Measurements from ENCODE around the gene TMEM190.
"Not testable (repeated sequence)": the region's sequence is repeated elsewhere in the genome, so short reads cannot be mapped to it uniquely, and the experiment has no call there.

TMEM190 gene

DNA sequence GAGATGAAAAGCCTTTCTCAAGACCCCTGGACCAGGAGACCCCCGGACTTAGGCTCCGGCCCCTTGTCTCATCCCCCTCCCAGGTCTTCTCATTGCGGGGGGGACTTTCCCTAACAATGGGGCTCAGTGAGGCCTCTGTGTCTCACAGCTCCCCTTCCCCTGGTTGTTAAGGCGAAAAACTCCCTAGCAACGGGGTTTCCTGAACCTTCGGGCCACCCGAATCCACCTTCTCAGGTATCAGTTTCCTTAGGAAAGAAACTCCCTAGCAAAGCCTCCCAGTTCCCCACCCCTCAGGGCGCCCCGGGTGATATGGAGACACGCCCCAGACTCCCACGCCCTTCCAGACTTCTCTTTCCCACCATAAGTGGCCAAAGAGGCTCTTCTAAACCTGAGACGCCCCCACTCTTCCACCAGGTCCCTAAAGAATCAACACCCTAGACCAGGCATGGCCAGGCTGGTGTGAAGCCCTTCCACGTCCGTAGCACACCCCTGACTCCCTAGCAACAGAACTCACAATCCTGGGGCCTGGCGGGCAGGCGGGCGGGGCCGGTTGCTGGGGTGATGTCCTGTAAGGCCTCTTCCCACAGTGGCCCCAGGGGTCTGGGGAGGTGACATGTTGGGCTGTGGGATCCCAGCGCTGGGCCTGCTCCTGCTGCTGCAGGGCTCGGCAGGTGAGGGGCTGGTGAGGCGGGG is at the start of gene TMEM190:
Gene TMEM190 (plus strand): TSS at position 586 of the 693 bp plus-strand sequence. CDS start 28 bp downstream, at position 614.
- DNase-seq, result no peak

DNA sequence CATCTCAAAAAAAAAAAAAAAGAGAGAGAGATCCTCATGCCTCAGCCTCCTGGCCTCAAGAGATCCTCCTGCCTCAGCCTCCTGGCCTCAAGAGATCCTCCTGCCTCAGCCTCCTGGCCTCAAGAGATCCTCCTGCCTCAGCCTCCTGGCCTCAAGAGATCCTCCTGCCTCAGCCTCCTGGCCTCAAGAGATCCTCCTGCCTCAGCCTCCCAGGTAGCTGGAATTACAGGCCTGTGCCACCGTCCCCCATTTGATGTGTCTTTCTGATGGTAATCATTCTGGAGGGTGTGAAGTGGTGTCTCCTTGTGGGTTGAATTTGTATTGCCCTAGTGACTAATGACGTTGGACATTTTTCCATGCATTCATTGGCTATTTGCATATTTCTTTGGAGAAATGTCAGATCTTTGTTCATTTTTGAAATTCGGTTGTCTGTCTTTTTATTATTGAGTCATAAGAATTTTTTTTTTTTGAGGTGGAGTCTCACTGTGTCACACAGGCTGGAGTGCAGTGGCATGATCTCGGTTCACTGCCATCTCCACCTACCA is 47.8 kb upstream of the TMEM190 start:
- not testable (repeated sequence) for DNase-seq

DNA sequence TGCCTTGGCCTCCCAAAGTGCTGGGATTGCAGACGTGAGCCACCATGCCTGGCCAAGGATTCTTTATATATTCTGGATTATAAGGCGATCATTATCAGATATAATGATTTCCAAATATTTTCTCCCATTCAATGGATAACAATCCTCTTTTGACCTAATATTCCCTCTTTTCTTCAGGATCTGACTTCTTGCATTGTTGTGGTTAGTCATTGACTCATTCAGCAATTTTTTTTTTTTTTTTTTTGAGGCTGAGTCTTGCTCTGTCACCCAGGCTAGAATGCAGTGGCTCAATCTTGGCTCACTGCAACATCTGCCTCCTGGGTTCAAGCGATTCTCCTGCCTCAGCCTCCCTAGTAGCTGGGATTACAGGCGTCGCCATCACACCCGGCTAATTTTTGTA is 46.8 kb upstream of the TMEM190 start:
- not testable (repeated sequence) for DNase-seq

DNA sequence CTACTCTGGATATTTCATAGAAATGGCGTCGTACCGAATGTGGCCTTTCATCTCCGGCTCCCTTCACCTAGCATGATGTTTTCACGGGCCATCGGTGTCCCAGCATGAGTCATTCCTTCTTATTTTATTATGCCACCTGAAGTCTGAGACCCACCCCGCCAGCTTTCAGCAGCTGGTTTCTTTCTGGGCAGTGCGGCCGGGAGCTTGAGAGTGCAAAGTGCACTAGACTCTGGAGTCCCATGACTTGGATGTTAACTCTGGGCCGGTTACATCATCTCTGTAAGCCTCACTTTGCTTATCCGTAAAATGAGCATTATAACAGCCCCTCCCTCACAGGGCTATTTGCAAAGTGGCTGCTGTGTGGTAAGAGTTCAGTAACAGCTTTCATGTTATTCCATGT is 42.8 kb upstream of the TMEM190 start:
- no peak for DNase-seq

DNA sequence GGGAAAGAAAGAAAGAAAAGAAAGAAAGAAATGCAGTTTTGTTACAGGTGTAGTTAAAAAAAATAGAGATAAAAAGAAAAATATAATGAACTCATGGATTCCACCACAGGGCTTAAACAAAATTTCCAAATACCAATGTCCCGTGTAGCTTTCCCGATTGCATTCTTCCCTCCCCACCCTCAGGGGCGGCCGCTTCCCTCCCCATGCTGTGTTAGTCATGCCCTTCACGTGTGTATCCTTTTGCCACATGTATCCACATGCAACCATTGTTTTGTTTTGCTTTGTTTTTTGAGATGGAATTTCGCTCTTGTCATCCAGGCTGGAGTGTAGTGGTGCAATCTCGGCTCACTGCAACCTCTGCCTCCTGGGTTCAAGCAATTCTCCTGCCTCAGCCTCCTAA is 40.5 kb upstream of the TMEM190 start:
- DNase-seq, result no peak

DNA sequence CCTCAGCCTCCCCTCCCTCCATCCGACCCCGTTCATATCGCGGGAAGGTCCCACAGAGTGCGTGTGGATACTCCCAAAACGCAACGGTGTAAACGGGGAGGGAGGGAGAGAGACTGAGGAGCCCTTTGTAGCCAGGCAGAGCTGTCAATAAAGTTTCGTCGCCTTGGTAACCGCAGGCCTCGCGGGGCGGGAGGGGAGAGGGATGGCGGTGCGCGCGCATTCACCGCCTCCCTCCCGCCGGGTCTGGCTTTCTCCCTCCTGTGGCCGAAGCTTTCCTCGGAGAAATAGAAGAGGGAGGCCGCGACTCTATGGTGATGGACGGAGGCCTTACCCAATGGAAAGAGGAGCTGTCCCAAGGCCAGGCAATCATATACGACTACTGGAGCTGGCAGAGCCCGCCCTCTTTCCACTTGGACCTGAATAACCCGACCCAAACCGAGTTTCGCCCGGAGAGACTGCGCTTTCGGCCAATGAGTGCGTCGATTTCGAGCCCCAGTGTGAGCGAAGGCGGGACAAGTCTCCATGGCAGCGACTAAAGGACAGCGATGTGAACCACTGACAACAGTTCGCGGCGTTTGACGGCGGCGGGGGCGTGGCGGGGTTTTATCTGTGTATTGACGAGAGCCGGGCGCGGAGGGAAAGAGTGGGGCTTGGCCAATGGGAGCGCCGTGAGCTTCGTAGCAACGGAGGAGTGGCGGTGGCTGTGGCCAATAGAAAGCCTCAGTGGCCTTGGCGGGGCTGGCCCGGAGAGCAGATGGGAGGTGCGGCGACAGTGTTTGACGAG is 37.3 kb upstream of the TMEM190 start, which contains the start of gene KMT5C:
Gene KMT5C (plus strand): TSS at position 772 of the 784 bp plus-strand sequence. CDS start 2,061 bp downstream, outside the sequence.
- DNase-seq, result peak; percentile 100

DNA sequence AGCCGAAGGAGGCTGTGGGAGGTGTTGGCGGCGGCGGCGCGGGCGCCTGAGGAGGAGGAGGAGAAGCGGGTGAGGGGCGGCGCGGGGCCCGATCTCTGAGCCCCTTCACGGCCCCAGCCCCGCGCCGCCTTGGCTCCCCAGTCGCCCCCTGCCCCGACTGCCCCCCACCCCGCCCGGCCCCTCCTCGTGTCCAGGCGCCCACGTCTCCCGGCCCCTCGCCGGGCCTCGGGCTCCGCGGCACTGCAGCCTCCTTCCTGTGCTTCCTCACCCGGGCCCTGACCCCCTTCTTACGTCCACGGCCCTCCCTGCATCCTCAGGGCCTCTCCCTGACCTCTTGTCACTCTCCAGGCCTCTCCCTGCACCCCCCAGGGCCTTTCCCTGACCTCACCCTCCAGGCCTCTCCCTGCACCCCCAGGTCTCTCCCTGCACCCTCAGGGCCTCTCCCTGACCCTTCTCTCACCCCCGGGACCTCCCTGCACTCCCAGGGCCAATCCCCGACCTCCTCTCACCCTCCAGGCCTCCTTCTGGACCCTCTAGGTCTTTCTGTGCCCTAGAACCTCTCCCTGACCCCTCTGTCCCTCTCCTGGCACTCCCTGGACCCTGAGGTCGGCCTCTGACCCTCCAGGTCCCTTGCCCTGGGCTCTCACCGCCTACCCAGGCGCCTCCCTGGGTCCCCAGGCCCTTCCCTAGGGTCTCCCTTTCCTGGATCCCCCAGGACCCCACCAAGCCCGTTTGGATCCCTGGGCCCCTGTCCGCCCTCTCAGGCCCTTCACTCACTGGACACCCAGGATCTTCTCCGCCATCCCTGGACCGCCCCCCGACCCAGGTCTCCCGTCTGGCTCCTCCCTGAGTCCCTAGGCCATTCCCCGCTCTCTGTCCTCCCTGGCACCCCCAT is 36.5 kb upstream of the TMEM190 start:
- no peak for DNase-seq

DNA sequence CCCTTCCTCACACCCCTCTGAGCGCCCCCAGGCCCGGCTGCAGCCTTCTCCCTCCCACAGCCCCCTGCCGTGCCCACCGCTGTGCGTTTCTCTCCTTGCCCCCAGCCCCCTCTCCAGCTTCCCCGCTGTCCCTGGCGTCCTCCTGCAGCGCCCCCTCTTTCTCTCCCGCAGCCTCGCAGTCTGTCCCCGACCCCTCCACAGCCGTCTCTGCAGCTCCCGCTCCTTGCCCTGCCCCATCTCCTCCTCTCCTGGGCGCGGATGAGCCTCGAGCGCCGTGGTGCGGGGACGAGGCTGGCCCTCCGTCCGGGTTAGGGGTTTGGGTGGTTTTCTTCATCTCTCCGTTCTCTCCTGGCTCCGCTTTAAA is 35.9 kb upstream of the TMEM190 start:
- DNase-seq, result no peak

DNA sequence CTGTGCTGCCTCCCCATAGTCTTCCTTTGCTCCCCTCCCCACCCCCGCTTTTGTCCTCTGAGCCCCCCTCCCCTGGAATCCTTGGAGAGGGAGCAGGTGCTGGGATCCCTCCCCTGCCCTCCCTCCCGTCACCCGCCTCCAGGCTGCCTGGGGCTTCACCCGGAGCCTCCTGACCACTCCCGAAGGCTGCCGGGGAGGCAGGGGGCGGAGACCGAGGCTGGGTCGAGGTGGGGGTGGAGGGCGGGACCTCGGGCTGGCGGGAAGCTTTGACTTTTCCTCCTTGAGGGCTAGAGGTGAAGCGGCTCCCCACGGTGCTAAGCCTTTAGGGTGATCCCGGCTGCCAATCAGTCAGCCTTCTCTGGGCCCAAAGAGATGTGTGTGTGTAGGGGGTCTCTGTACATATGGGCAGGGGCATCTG is 35.4 kb upstream of the TMEM190 start:
- DNase-seq, result no peak

DNA sequence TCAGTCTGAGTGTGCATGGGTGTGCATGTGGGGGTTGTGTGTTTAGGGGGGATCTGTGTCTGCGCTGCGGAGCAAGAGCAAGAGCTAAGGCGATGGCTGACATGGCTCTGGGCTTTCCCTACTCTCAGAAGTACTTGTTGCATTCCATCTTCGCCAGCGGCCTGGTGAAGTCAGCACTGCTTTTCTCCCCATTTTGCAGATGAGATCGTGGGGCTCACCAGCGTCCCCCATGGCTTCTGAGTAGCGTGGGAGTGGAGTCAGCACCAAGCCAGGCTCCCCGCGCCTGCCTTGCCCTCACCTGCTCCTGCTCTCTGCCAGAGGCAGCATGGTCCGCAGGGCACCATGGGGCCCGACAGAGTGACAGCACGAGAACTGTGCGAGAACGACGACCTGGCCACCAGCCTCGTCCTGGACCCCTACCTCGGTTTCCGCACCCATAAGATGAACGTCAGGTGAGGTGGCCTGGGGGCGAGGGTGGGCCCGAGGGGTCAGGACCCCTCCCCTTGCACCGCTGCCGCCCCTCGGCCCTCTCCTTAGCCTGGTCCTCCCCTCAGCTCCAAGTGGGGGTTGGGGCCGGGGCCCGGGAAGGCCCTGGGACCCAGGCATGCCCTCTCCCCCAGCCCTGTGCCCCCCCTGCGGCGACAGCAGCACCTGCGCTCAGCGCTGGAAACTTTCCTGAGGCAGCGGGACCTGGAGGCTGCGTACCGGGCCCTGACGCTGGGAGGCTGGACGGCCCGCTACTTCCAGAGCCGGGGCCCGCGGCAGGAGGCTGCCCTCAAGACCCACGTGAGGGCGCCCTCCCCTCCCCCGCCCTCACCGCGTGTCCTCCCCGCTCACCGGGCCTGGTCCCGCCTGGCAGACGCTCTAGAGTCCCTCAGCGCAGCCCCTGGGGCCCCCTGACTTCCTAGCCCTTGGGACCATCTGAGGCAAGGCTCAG is 34.8 kb upstream of the TMEM190 start:
- DNase-seq, result no peak

DNA sequence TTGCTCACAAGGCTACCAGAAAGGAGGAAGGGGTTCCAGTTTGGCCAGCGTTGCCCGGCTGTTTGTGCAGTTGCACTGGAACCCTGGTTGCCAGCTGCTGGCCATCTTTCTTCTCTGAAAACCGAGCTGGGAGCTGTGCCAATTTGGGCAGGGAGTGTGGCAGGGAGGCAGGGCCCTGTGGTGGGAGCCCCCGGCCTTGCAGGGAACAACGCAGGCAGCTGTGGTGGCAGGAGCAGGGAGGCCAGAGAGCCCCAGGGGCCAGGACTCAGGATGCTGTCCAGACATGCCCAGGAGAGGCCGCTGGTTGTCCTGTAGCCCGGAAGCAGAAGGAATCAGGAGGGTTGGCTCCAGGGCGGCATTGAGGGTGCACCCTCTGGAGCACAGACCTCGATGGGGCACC is 32.2 kb upstream of the TMEM190 start:
- DNase-seq, result no peak

DNA sequence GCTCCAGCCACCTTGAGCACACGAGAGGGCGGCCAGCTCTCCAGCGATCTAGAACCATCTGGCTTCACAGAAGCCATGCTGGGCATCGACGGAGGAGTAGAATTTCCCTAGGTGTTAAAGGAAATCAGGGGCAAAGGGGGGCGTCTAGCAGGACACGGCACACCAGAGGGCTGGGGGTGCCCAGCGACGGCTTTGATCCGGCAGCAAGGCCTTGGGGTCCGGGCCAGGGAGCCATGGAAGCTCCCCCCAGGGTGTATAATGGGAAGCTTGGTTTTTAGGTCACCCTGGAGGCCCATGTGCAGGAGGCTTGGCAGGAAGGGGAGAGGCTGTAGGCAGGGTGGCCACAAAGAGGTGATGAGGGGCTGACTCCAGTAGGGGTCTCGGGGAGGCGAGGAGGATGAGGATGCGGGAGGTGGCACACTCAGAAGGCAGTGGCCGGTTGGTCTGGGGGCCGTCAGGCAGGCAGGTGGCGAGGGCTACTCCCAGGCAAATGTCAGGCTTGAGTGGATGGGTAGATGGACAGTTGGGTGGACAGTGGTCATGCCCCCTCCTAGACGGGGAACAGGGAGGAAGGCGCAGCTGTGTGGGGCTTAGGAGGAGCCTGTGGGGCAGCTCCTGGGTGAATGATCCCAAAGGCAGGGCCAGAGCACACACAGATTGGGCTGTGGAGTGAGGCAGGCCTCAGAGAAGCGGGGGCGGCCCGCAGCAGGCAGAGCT is 31.4 kb upstream of the TMEM190 start:
- no peak for DNase-seq

DNA sequence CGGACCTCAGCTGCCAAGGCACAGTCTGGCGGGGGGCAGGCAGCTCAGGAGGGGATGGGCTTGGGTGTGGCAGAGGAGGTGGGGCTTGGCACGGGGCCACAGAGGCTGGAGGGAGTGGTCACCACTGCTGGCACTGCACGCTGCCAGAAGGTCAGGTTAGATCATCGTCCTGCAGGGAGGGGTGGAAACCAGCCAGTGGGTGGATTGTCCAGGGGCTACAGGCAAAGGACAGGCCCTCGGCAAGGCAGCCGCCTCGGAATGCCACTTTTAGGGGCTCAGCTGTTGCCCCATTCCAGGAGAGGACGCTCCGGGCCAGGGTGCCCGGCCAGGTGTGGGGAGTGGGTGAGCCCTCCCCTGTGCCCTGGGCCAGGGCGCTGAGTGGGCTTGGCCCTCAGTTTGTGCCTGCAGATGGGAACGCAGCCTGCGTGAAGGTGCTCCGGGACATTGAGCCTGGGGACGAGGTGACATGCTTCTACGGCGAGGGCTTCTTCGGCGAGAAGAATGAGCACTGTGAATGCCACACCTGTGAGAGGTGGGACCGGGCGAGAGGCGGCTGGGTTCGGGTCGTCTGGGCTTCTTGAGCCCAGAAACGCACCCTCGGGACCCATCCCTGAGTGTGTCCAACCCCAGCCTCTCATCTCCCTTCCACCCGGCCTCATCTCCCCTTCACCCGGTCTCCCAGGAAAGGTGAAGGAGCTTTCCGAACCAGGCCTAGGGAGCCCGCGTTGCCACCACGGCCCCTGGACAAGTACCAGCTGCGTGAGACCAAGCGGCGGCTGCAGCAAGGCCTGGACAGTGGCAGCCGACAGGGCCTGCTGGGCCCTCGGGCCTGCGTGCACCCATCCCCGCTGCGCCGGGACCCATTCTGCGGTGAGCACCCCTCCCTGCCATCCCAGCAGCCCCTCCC is 30.6 kb upstream of the TMEM190 start:
- no peak for DNase-seq

DNA sequence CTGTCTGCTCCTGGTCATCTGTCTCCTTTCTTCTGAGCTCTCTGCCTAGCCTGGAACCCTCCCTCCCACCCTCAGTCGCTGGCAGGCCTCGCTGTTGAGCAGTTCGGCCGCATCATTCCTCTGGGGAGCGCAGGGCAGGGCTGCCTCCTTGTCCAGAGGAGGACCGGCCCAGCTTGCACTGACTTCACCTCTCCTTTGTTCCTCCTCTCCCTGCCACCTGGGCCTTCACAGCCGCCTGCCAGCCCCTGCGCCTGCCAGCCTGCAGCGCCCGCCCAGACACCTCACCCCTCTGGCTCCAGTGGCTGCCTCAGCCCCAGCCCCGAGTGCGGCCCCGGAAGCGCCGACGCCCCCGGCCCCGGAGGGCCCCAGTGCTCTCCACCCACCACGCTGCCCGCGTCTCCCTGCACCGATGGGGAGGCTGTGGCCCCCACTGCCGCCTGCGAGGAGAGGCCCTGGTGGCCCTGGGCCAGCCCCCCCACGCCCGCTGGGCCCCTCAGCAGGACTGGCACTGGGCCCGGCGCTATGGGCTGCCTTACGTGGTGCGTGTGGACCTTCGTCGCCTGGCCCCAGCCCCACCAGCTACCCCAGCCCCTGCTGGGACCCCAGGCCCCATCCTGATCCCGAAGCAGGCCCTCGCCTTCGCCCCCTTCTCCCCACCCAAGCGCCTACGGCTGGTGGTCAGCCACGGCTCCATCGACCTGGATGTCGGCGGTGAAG is 29.7 kb upstream of the TMEM190 start:
- no peak for DNase-seq

DNA sequence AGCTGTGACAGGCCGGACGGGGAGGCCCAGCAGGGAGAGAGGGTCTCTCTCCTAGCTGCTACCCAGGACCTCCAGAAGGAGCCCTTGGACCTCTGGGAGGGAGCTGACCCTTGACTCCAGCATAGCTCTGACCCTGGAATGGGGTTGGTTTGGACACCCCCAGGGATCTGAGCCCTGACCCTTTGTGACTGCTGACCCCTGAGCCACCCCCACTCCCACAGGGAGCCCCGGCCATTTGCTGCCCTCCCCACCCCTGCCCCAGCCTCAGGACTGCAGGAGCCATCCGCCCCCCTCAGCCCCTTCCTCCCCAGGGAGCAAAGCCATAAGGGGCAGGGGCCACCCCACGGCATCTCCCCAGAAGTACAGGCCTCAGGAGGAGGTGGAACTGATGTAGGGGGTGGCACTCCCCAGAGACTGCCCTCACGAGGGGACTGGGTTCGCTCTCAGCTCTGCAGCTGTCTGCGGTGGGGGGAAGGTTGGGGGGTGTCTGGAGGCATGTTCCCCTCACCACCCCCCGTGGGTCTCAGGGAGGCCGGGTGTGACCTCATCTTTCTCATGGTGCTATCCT is 29.1 kb upstream of the TMEM190 start:
- no peak for DNase-seq

DNA sequence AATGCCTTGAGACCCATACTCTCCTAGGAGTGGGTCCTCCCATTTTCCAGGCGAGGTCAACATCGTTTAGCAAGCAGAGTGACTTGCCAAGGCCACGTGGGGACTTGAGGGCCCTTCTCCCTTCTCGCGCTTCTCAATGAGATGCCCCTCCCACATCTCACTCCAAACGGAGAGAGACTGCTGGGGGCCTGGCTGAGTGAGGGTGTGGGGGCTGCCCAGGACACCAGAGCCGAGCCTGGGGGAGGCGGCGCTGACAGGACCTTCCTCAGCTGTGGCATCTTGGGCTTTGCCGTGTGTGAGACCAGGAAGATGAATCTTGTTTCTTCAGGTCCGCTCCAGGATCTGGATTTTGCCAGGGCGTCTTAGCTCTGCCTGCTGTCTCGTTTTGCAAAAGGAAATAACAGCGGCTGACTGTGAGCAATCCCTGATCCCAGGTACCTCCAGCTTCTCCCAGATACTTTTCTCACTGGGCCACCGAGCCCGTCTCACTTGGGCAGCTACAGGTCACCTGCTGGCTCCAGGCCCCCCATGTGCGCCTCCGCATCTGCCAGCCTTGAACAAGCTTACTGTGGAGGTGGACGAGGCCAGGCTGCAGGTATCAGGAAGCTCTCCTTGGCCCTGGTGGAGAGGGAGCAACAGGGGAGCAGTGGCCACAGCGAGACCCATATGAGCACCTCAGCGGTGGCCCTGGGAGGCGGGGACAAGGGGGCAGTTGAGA is 28.1 kb upstream of the TMEM190 start:
- DNase-seq, result no peak

DNA sequence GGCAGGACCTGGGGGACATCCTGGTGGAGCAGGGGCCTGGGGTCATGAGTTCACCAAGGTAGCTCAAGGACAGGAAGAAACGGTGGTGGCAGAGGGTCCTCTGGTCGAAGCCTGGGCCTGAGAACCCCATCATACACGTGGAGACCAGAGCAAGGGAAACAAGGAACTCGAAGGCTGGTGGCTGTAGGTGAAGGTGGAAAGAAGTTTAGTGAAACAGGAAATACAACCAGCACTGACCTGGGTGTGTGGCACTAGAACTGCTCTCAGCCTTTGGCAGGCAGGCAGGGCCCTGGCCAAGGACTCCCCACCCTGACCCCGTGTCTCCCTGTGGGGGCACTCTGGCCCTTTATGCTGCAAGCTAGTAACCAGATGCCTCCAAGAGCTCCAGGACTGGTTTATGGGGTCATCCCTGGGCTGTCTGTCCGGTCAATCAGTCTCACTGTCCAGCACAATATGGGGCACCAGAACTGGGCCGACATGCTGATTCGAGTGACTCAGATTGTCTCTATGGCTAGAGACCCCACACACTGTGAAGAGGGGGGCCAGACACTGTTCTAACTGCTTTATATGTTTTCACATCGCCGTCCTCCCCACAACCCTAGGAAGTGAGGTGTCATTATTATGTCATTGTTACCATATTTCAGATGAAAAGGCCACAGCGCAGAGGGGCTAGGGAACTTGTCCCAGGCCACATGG is 25.9 kb upstream of the TMEM190 start:
- DNase-seq, result no peak

DNA sequence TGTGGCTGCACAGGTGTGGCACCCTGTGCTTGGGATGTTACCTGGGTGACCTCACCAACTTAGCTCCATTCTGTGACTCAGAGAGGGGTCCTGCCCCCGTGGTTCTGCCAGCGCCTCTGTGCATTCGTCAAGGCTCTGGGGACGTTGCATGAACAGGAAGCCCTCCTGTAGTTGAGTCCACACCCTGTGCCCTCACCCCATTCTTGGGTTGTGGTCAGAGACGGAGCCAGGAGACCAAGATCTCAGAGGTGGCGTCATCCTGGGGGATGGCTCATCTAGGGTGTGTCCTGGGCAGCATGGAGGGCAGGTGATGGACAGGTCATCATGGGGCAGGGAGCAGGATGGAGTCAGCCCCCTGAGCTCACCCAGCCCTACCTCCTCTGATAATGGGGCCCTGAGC is 24.6 kb upstream of the TMEM190 start:
- DNase-seq, result no peak

Measured in activated CD4-positive, CD25-positive, alpha-beta regulatory T cell treated with anti-CD3 and anti-CD28 coated beads, Interleukin-2, amount 50 U/mL, for 72 hours (primary cell).